ENCODE results near the gene PEX26.
"Not testable (repeated sequence)": the region's sequence is repeated elsewhere in the genome, so short reads cannot be mapped to it uniquely, and the experiment has no call there.

The PEX26 gene

GRCh38 chr22:18066181-18066859 lies 11.5 kb upstream of the PEX26 start:
- Histone ChIP-seq H3K9ac (ENCODE audit: low read depth, low read length) (no peak overlapping the region), H3K4me1 (ENCODE audit: insufficient read depth, low read length) (no peaks in the 10 kb centered on the region)

GRCh38 chr22:18067121-18067520 lies 10.7 kb upstream of the PEX26 start:
- Histone ChIP-seq H3K4me3 (ENCODE audit: low read length) (no peak overlapping the region), H3K9ac (ENCODE audit: low read depth, low read length) (no peak overlapping the region), H3K27me3 (ENCODE audit: insufficient read depth, low read length) (no peaks in the 10 kb centered on the region), H3K36me3 (ENCODE audit: insufficient read depth, low read length) (no peaks in the 10 kb centered on the region), H3K9me3 (ENCODE audit: insufficient read depth, low read depth, low read length) (no peaks in the 10 kb centered on the region), H3K27ac (ENCODE audit: low read depth, low read length) (no peak overlapping the region), H3K4me1 (ENCODE audit: insufficient read depth, low read length) (no peaks in the 10 kb centered on the region)
- 91% methylated on average over 3 of the region's 3 CpGs for WGBS

More at GRCh38 chr22:18066181-18066859, 11.5 kb upstream of the PEX26 start:
- Histone ChIP-seq H3K4me3 (ENCODE audit: low read length) (no peak overlapping the region), H3K36me3 (ENCODE audit: insufficient read depth, low read length) (no peaks in the 10 kb centered on the region), H3K27me3 (ENCODE audit: insufficient read depth, low read length) (no peaks in the 10 kb centered on the region), H3K27ac (ENCODE audit: low read depth, low read length) (no peak overlapping the region), H3K9me3 (ENCODE audit: insufficient read depth, low read depth, low read length) (no peaks in the 10 kb centered on the region)
- WGBS, result 88% methylated on average over 12 of the region's 12 CpGs

- no peaks in the 10 kb centered on the region for H3K36me3 ChIP-seq (ENCODE audit: insufficient read depth, low read length)
- H3K27me3 ChIP-seq (ENCODE audit: insufficient read depth, low read length), result no peaks in the 10 kb centered on the region
- no peaks in the 10 kb centered on the region for H3K4me1 ChIP-seq (ENCODE audit: insufficient read depth, low read length)
- 78% methylated on average over 14 of the region's 14 CpGs for WGBS
- no peaks in the 10 kb centered on the region for H3K9me3 ChIP-seq (ENCODE audit: insufficient read depth, low read depth, low read length)
- H3K4me3 ChIP-seq (ENCODE audit: low read length), result no peak overlapping the region
- no peak overlapping the region; the same call in 1 of the 2 replicates for H3K27ac ChIP-seq (ENCODE audit: low read depth, low read length)
- H3K9ac ChIP-seq (ENCODE audit: low read depth, low read length), result peak overlapping the region; percentile 5; the same call in 1 of the 2 replicates
Measured at GRCh38 chr22:18067548-18068341, 10.0 kb upstream of the PEX26 start.

GRCh38 chr22:18068381-18068988 lies 9.3 kb upstream of the PEX26 start:
- peak overlapping the region; percentile 5; the same call in 1 of the 2 replicates for H3K9ac ChIP-seq (ENCODE audit: low read depth, low read length)

GRCh38 chr22:18069041-18069440 lies 8.7 kb upstream of the PEX26 start:
- H3K27me3 ChIP-seq (ENCODE audit: insufficient read depth, low read length), result no peaks in the 10 kb centered on the region
- H3K4me1 ChIP-seq (ENCODE audit: insufficient read depth, low read length), result no peaks in the 10 kb centered on the region
- H3K9ac ChIP-seq (ENCODE audit: low read depth, low read length), result no peak overlapping the region
- 89% methylated on average over 2 of the region's 2 CpGs for WGBS
- H3K27ac ChIP-seq (ENCODE audit: low read depth, low read length), result no peak overlapping the region
- H3K36me3 ChIP-seq (ENCODE audit: insufficient read depth, low read length), result no peaks in the 10 kb centered on the region
- no peak overlapping the region for H3K4me3 ChIP-seq (ENCODE audit: low read length)
- no peaks in the 10 kb centered on the region for H3K9me3 ChIP-seq (ENCODE audit: insufficient read depth, low read depth, low read length)

More at GRCh38 chr22:18068381-18068988, 9.3 kb upstream of the PEX26 start:
- H3K9me3 ChIP-seq (ENCODE audit: insufficient read depth, low read depth, low read length), result no peaks in the 10 kb centered on the region
- no peaks in the 10 kb centered on the region for H3K27me3 ChIP-seq (ENCODE audit: insufficient read depth, low read length)
- H3K27ac ChIP-seq (ENCODE audit: low read depth, low read length), result no peak overlapping the region
- no peaks in the 10 kb centered on the region for H3K36me3 ChIP-seq (ENCODE audit: insufficient read depth, low read length)
- 63% methylated on average over 3 of the region's 3 CpGs for WGBS
- H3K4me3 ChIP-seq (ENCODE audit: low read length), result no peak overlapping the region
- H3K4me1 ChIP-seq (ENCODE audit: insufficient read depth, low read length), result no peaks in the 10 kb centered on the region

- Histone ChIP-seq H3K27me3 (ENCODE audit: insufficient read depth, low read length) (no peaks in the 10 kb centered on the region), H3K4me1 (ENCODE audit: insufficient read depth, low read length) (no peaks in the 10 kb centered on the region), H3K9ac (ENCODE audit: low read depth, low read length) (no peak overlapping the region), H3K4me3 (ENCODE audit: low read length) (no peak overlapping the region), H3K36me3 (ENCODE audit: insufficient read depth, low read length) (no peaks in the 10 kb centered on the region), H3K9me3 (ENCODE audit: insufficient read depth, low read depth, low read length) (no peaks in the 10 kb centered on the region), H3K27ac (ENCODE audit: low read depth, low read length) (no peak overlapping the region)
- 97% methylated on average over 4 of the region's 4 CpGs for WGBS
Measured at GRCh38 chr22:18070041-18070440, 7.7 kb upstream of the PEX26 start.

- H3K4me1 ChIP-seq (ENCODE audit: insufficient read depth, low read length), result no peaks in the 10 kb centered on the region
- H3K36me3 ChIP-seq (ENCODE audit: insufficient read depth, low read length), result no peaks in the 10 kb centered on the region
- no peak overlapping the region for H3K27ac ChIP-seq (ENCODE audit: low read depth, low read length)
- H3K9ac ChIP-seq (ENCODE audit: low read depth, low read length), result no peak overlapping the region
- 90% methylated on average over 13 of the region's 14 CpGs for WGBS
- H3K27me3 ChIP-seq (ENCODE audit: insufficient read depth, low read length), result no peaks in the 10 kb centered on the region
- H3K9me3 ChIP-seq (ENCODE audit: insufficient read depth, low read depth, low read length), result no peaks in the 10 kb centered on the region
- H3K4me3 ChIP-seq (ENCODE audit: low read length), result no peak overlapping the region
Measured at GRCh38 chr22:18070556-18071306, 7.1 kb upstream of the PEX26 start.

GRCh38 chr22:18071307-18071967 lies 6.4 kb upstream of the PEX26 start:
- not testable (repeated sequence) for H3K36me3 ChIP-seq (ENCODE audit: insufficient read depth, low read length); H3K4me1 ChIP-seq (ENCODE audit: insufficient read depth, low read length); H3K27ac ChIP-seq (ENCODE audit: low read depth, low read length); H3K27me3 ChIP-seq (ENCODE audit: insufficient read depth, low read length); H3K4me3 ChIP-seq (ENCODE audit: low read length); H3K9ac ChIP-seq (ENCODE audit: low read depth, low read length); H3K9me3 ChIP-seq (ENCODE audit: insufficient read depth, low read depth, low read length)
- WGBS, result 90% methylated on average over 7 of the region's 7 CpGs

- H3K27ac ChIP-seq (ENCODE audit: low read depth, low read length), result no peak overlapping the region
- H3K4me3 ChIP-seq (ENCODE audit: low read length), result no peak overlapping the region
- no peaks in the 10 kb centered on the region for H3K27me3 ChIP-seq (ENCODE audit: insufficient read depth, low read length)
- H3K9me3 ChIP-seq (ENCODE audit: insufficient read depth, low read depth, low read length), result no peaks in the 10 kb centered on the region
- peaks cover 2% of the 10 kb centered on the region; the same call in 1 of the 2 replicates for H3K4me1 ChIP-seq (ENCODE audit: insufficient read depth, low read length)
- H3K36me3 ChIP-seq (ENCODE audit: insufficient read depth, low read length), result no peaks in the 10 kb centered on the region
- 69% methylated on average over 1 of the region's 1 CpG for WGBS
- no peak overlapping the region for H3K9ac ChIP-seq (ENCODE audit: low read depth, low read length)
Measured at GRCh38 chr22:18071968-18072310, 5.9 kb upstream of the PEX26 start.

GRCh38 chr22:18073467-18073866 lies 4.3 kb upstream of the PEX26 start:
- Histone ChIP-seq H3K4me3 (ENCODE audit: low read length) (no peak overlapping the region), H3K9ac (ENCODE audit: low read depth, low read length) (no peak overlapping the region), H3K9me3 (ENCODE audit: insufficient read depth, low read depth, low read length) (no peaks in the 10 kb centered on the region), H3K27me3 (ENCODE audit: insufficient read depth, low read length) (no peaks in the 10 kb centered on the region), H3K4me1 (ENCODE audit: insufficient read depth, low read length) (peaks cover 4% of the 10 kb centered on the region; the same call in 1 of the 2 replicates), H3K36me3 (ENCODE audit: insufficient read depth, low read length) (no peaks in the 10 kb centered on the region), H3K27ac (ENCODE audit: low read depth, low read length) (no peak overlapping the region)
- 87% methylated on average over 2 of the region's 2 CpGs for WGBS

Data from HUES64 (cell line).